Dermis blood vessel endothelial cell (primary cell): ENCODE measurements around the gene WNT9A. TPM values are rescaled to one million over a fixed set of nuclear protein-coding genes. Genes with fewer than 3 reads are reported as not detected.
A peak's percentile ranks its signal among the peaks of the same experiment; 100 is the strongest.

Experiments used
- DNase-seq: peaks from one replicate; pipeline ENCODE4 v3.0.0; 2010
- total RNA-seq: library from RNA; depleted of rRNA; stranded (reverse); fragments of >200 nt; gene quantifications from 2 replicates; pipeline ENCODE4 v1.2.3, GENCODE V29; 2014

Gene WNT9A
- total RNA-seq, 1 donor from 2014 or later: 2.9 TPM

- DNase-seq: no peak
Measured at GRCh38 chr1:227941509-227942020, 6.2 kb downstream of the WNT9A start.

- DNase-seq: no peak
Measured at GRCh38 chr1:227940791-227941241, 6.9 kb downstream of the WNT9A start.

DNA sequence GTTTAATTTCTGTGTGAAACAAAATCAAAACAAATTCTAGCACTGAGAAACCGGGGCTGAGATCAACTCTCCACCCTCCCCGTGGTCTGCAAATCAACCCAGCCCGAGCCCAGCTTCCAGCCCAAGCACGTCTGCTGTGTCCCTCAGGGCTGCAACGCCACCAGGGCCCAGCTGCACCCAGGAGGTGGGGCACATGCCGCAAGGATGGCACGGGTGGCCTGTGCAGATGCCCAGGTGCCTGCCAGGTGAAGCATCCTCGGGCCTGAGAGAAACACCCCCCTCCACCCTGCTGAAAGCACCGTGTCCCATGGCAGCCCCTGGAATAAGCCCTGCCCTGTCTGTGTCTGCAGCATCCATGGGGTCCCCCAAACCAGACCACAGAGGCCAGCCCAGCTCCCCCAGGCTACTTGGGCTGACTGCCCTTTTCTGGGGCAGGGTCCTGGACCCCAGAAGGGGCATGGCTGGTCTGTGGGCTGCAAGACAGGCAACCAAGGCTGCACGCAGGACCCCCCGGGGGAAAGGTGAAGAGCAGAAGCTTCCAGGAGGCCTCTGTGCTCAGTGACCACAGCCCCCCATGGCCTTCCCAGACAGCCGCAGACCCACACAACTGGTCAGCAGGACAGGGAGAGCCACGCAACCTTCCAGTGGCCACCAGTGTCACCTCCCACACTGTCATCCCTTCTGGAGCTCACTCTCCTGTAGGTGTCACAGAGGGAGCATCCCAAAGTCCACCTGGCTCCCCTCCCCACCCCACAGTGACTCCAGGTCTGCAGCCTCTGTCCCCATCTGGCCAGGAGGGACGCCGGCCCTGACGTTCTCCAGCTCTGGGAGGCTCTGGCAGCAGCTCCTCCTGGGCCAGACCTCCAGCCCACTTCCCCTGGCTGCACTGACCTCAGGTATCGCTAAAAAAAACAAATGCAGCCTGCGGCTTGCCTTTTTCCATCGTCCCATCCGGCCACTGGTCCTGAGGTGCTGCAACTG is 7.7 kb downstream of the WNT9A start:
- no peak for DNase-seq

DNA sequence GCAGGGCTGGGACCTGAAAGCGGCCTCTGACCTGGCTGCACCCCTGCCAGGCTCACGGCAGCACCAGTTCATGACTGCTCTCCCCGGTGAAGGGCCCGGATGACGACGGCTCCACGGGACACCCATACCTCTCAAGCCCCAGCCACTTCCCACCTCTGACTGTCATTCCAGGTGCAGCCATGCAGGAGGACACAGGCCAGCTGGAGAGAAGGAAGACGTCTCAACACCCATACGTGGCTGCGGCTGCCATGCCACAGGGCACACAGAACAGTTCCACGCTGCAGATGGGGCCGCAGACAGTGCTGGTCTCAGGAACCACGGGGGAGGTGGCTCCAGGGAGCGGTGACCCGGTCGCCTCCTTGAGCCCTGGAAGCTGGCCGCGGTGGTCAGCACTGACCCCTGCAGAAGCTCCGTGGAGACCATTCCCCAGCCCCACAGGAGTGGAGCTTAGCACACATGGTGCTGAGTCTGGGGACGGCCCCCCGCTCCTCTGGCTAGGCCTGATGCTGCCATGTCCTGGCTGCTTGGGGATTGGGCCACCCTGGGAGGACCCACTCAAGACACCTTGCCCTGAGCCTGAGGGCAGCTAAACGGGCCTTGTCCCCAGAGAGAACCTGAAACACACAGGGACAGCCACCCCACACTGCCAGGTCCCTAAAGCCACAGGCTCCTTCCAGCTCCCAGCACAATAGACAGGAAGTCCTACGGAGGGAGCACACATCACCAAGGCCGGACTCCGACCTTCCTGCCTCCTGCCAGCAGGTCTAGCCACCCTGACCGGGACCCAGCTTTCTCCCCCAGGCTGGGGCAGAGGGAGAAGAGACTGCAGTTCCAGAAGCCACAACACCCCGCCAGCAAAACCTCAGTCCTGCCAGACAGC is 8.6 kb downstream of the WNT9A start:
- DNase-seq: no peak

- no peak for DNase-seq
Measured at GRCh38 chr1:227938276-227938675, 9.5 kb downstream of the WNT9A start.

DNA sequence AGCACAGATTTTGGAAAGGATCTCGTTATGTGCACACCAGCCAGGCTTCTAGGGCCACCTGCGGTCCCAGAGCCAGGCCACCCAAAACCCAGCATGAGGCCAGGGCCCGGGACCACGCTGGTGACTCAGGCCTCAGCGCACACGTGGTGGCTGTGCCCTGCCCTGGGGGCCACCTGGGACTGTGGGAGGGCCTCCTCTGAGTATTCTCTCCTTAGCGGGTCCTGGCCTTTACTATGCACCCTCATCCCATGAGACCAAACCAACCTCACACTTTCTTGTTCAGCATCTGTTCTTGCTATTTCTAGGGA is 9.9 kb downstream of the WNT9A start:
- DNase-seq: no peak

DNA sequence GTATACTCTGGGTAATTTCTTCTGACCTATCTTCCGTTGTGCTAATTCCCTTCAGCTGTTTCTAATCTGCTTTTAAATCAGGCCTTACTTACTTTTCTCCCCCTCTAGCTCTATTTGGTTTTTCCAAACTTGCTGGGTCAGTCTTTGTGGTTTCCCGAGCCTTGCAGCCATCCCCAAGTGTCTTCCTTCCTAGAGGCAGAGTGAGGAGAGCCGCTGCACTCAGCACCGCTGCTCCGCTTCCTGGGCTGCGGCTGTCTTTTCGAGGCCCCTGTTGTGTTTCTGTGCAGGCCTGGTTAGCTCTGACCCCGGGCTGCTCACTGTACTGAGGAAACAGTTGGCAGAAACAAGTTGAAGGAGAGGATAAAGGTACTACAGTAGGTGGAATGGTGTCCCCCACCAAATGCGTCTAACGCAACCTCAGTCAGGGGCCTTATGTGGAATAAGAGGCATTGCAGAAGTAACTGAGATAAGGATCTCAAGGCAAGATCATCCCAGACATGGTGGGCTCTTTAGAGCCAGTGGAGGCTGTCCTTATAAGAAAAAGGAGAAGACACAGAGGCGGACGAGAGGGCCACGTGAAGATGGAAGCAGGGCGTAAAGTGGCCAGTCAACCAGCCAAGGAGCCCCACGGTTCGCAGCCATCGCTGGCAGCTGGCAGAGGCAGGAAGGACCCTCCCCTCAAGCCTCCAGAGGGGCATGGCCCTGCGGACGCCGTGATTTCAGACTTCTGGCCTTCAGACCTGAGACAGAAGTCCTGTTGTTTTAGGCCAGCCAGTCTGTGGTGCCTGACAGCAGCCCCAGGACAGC is 10.5 kb downstream of the WNT9A start:
- DNase-seq: no peak

DNA sequence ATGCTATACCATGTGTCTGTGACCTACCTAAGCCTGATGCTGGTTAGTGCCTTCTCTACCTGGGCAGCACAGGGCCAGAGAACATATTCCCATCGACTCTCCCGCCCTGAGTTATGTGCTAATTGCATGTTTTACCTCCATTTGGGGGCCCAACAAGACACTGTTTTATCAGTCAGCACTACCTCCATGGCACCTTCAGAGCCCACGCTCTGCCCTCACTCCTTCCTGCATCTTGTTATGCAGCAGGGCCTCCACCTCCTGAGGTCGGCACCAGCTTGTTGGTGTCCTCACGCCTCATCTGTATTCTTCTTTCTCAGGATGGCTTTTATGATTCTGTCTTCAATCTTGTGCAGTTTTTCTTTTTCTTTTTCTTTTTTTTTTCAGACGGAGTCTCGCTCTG is 11.9 kb downstream of the WNT9A start:
- no peak for DNase-seq

GRCh38 chr1:227934476-227935313 is 13.0 kb downstream of the WNT9A start:
- peak; percentile 49 for DNase-seq

- no peak for DNase-seq
Measured at GRCh38 chr1:227929751-227930472, 17.8 kb downstream of the WNT9A start.

DNA sequence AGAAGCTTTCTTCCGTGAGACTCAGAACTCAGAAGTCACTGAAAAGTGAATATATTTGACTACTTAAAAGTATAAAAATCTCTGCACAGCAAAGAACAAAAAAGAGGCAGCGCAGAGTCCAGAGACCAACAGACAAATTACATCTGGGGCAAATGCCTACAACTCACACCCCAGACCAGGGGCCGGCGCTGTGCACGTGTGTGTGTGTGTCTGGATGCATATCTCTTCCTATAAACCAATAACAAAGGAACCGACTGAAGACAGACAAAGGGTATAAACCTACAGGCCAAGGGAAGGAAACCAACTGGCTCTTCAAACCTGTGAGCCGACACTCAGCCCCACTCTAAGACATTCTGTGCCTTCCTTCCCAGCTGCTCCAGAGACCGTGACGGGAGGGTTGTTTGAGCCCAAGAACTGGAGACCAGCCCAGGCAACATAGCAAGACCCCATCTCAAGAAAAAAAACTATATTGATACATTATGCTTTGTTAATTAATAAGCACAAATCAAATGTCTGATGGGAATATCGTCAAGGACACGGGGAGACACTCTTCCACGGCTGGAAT is 18.8 kb downstream of the WNT9A start:
- no peak for DNase-seq

GRCh38 chr1:227927971-227928741 is 19.6 kb downstream of the WNT9A start:
- DNase-seq: no peak

DNA sequence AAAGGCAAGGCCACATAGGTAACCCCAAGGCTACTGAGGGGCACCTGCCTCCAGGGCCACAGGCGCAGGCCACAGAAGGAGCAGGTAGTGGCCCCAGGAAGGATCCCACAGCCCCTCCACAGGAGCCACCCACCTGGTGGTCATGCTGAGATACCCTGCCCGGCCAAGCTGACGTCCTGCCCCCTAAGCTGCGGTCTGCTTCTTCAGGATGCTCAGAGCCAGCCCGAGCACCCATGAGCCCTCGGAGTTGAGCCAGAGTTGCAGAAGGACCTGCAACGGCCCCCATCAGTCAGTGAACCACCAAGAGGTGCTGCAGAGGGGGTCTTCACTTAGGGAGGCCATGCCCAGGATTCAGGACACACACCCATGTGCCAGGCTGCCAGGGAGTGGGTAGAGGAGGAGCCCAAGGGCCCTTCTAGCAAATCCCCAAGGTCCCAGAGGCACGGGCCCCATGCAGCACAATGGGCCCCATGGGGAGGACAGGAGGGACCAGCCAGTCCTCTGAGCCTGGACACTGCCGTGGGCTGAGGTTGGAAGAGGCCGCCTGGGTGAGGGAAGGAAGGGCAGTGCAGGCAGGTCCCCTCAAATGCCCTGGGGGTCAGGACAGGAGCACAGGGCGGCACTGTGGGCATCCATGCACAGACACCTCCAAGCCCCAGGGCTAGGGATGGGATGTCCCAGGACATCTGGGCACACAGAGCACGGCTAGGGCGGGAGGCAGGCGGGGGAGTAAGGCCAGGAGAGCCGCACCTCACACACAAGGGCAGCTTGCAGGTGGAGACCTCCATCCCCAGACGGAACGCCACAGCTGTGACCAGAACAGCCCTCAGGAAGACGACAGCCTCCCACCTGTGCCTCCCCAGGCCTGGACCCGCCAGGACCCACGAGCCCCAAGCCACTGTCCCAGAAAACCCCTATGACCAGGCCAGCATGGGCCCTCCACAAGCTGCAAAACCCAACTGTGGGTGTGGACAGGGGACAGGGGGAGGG is 20.5 kb downstream of the WNT9A start:
- no peak for DNase-seq

DNA sequence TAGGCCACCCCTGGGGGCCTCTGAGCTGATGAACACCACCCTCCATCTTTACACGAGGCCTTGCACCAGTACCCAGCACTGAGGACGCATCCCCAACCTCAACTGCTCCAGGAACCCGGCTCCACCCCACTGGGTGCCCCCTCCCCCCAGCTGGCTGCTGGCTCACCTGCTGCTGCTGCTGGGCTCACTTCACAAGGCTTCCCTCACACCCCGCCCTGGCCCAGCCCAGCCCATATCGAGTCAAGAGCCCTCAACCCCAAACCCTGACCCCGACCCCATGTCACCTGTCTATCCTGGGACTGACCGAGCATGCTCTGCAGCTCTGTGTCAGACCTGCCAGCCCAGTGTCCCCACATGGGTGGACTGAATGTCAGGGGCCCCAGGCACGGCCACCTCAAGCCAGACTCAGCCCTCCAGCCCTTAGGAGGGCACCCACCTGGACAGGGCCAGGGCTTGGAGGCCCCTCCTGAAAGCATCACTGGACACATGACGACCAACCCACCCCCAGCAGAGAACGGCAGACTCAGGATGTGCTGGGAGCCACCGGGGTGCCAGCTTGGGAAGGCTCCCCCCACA is 21.4 kb downstream of the WNT9A start:
- DNase-seq: no peak

DNA sequence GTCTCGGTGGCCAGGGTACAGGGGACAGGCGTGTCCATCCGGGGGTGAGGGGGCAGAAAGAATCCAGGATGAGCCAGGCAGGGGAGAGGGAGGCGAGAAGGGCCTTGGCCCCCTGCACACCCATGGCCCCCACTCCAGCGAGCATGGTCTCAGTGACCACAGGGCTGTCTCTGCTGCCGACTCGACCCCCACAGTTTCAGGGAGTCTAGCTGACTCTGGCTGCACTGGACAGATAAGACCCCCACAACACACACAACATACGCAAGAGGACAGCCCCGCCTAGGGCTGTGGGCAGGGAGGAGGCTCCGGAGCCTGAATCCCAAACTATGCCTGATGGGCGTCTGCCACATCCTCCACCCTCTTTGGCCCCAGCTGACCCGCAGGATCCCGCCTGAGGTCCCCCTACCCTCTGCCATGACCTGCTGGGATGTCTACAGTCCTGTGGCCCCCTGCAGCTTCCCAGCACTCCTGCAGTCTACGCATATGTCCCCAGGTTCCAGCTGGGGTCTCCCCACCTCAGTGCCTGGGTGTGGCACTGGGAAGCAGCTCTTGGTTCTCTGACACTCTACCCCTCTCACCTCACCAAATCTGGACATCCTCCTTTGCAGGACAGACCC is 22.0 kb downstream of the WNT9A start:
- DNase-seq: no peak

DNA sequence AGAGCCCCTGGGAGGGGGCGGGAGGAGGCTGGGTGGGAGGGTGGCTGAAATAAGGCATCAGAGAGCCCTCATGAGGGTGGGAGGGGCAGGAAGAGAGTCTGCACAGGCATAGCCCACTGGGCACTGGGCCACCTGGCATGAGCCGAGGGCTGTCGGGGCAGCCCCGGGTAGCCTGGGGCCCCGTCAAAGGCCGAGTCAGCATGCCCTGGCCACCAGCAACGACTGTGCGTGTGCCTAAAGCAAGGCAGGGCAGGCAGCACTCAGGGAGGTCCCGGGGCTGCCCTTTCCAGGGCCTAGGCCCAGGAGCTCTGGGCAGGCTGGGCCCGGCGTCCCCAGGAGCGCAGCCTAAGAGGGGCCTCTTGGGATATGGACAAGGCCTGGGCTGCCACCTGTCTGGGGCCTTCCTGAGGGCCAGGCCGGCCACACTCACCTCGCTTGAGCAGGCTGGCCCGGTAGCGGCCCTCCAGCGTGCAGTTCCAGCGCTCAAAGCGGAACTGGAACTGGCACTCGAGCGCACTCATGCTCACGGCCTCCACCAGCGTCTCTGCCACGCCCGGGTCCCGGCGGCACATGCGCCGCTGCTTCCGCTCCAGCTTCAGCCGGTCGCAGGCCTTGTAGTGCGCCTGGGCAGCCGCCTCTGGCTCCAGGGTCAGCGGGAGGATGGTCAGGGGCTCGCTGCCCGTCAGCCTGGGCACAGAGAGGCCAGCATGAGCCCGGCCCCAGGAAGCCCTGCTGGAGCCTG is 22.7 kb downstream of the WNT9A start:
- no peak for DNase-seq
